Measurements from ENCODE around the gene CNIH4.

- no peak for TF ChIP-seq CTCF (IDR thresholded peaks at IDR 0.05)
- no peak for TF ChIP-seq POLR2A (IDR thresholded peaks at IDR 0.05)
Measured at GRCh38 chr1:224427346-224427745, 70.7 kb downstream of the CNIH4 start.
